ENCODE measurements around the gene ANO9.

- TF ChIP-seq, protein P1, sequence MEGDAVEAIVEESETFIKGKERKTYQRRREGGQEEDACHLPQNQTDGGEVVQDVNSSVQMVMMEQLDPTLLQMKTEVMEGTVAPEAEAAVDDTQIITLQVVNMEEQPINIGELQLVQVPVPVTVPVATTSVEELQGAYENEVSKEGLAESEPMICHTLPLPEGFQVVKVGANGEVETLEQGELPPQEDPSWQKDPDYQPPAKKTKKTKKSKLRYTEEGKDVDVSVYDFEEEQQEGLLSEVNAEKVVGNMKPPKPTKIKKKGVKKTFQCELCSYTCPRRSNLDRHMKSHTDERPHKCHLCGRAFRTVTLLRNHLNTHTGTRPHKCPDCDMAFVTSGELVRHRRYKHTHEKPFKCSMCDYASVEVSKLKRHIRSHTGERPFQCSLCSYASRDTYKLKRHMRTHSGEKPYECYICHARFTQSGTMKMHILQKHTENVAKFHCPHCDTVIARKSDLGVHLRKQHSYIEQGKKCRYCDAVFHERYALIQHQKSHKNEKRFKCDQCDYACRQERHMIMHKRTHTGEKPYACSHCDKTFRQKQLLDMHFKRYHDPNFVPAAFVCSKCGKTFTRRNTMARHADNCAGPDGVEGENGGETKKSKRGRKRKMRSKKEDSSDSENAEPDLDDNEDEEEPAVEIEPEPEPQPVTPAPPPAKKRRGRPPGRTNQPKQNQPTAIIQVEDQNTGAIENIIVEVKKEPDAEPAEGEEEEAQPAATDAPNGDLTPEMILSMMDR (IDR thresholded peaks at IDR 0.05), result no peak
- no peak for TF ChIP-seq POLR2A (IDR thresholded peaks at IDR 0.05)
These were observed 65.2 kb downstream of the ANO9 start for GRCh38 chr11:376531-377173.
